ENCODE measurements around the gene LDLRAD2. TPM values are rescaled to one million over a fixed set of nuclear protein-coding genes. Genes with fewer than 3 reads are reported as not detected.

LDLRAD2 gene
- total RNA-seq, 1 experiment from 2014 or later = 1.0 TPM

GRCh38 chr1:21774835-21775549 is 37.1 kb upstream of the LDLRAD2 start:
- no peak overlapping the region for H3K14ac ChIP-seq (ENCODE audit: insufficient read depth, low read length)
- H2BK15ac ChIP-seq (ENCODE audit: low read depth, low read length) = no peak overlapping the region
- no peak for DNase-seq
- no peak overlapping the region for H2BK20ac ChIP-seq (ENCODE audit: low read depth, low read length, poor library complexity, severe bottlenecking)
- H4K5ac ChIP-seq (ENCODE audit: insufficient read length, low read depth, low read length) = no peak overlapping the region
- H4K91ac ChIP-seq (ENCODE audit: insufficient read length, low read depth, low read length) = no peak overlapping the region
- no peak overlapping the region for H4K8ac ChIP-seq (replicated peaks; ENCODE audit: insufficient read length, low read depth, low read length)
- no peak overlapping the region for H2AFZ ChIP-seq (ENCODE audit: low read length)
- H3K27me3 ChIP-seq (ENCODE audit: insufficient read depth, low read length) = no peaks in the 10 kb centered on the region
- no peaks in the 10 kb centered on the region for H3K23me2 ChIP-seq (ENCODE audit: insufficient read length, low read depth, low read length, poor library complexity, severe bottlenecking)
- Mint-ChIP-seq H3K27me3 (ENCODE audit: low read depth) (no peaks in the 10 kb centered on the region; the same call in 1 of the 2 replicates), H3K9me3 (peaks cover 5 to 11% of the 10 kb centered on the region in 2 experiments; a peak in 3 of 5 replicates), H3K27ac (no peak overlapping the region), H3K4me3 (no peak overlapping the region), H3K36me3 (ENCODE audit: insufficient read depth in 1 of 3, low read depth in 3 of 3) (peaks cover 7 to 14% (median 8%) of the 10 kb centered on the region in 3 experiments; a peak in 6 of 7 replicates), H3K4me1 (peaks cover 0 to 2% of the 10 kb centered on the region in 2 experiments; a peak in 2 of 4 replicates)
- no peak for TF ChIP-seq CTCF (conservative IDR thresholded peaks at IDR 0.05)
- no peak overlapping the region for H3K27ac ChIP-seq (ENCODE audit: insufficient read length, low read depth, low read length)
- no peaks in the 10 kb centered on the region for H3K4me1 ChIP-seq (ENCODE audit: insufficient read depth, low read length)
- peaks cover 7% of the 10 kb centered on the region for H3K79me1 ChIP-seq (ENCODE audit: insufficient read depth, low read depth, low read length, poor library complexity, severe bottlenecking)
- no peaks in the 10 kb centered on the region for H3K9me3 ChIP-seq (ENCODE audit: control insufficient read depth, low read depth, low read length)
- no CpG with 5 or more reads among the region's 15 CpGs for whole genome bisulfite sequencing (ENCODE audit: extremely low coverage, insufficient read length, low lambda C conversion rate)
- no peak overlapping the region for H3K18ac ChIP-seq (ENCODE audit: insufficient read length, low read depth, low read length)
- H3K79me2 ChIP-seq (ENCODE audit: insufficient read depth, low read length) = peaks cover 54% of the 10 kb centered on the region
- no peak overlapping the region for H3K9ac ChIP-seq (ENCODE audit: extremely low read depth, insufficient read length, low read length)
- no peak overlapping the region for H2BK5ac ChIP-seq (ENCODE audit: insufficient read length, low read length)
- H3K4me2 ChIP-seq (ENCODE audit: insufficient read depth, insufficient read length, low read length) = no peak overlapping the region
- no peak overlapping the region for H2BK12ac ChIP-seq (ENCODE audit: insufficient read length, low read depth, low read length)
- no peak overlapping the region for H3T11ph ChIP-seq (ENCODE audit: low read length)
- no peak overlapping the region for H3K23ac ChIP-seq (ENCODE audit: insufficient read length, low read depth, low read length)
- H4K20me1 ChIP-seq (ENCODE audit: control insufficient read depth, insufficient read depth, insufficient read length) = no peaks in the 10 kb centered on the region
- no peak overlapping the region for H2AK5ac ChIP-seq (ENCODE audit: insufficient read length, low read length)
- no peak overlapping the region for H3K56ac ChIP-seq (ENCODE audit: insufficient read length, low read depth, low read length)
- no peak overlapping the region for H2BK120ac ChIP-seq (ENCODE audit: low read depth, low read length, poor library complexity, severe bottlenecking)
- no peak overlapping the region for H3K4ac ChIP-seq (ENCODE audit: low read depth, low read length)
